ENCODE results near the gene MAP1LC3A.
"Not testable (repeated sequence)": the region's sequence is repeated elsewhere in the genome, so short reads cannot be mapped to it uniquely, and the experiment has no call there.

MAP1LC3A gene

DNA sequence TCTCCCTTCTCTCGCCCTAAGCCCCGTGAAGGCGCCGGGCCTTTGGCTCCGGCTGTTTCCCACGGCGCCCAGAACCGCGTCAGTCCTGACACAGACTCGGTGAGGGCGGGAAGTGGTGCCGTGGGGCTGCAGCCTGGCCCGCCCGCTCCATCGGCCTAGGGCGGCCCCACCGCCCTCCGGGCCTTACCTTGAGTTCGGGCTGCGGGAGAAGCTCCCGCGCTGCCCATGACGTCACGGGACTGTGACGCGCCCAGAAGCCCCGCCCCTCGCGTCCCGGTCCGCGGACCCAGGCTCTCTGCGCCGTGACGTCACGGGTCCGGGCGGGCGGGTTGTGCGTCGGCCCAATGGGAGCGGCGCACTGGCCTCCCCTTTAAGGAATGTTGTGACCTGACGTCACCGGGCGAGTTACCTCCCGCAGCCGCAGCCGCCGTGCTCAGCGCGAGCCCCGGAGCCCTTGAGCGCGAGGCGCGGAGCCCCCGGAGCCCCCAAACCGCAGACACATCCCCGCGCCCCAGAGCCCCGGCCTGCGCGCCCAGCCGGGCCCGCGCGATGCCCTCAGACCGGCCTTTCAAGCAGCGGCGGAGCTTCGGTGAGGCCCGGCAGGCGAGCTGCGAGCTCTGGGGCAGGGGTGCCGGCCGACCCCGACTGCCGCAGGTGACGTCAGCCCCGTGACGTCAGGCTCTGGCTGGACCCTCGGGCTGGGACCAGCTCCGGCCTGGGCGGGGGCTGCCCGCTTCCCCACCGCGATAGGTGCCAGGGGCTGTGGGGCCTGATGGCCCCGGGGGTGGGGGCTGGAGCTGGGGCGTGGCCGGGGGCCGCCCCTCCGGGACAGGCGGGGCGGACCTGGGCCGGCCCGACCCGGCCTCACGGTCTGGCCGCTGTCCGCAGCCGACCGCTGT is at the start of gene MAP1LC3A:
Gene MAP1LC3A (plus strand): TSS at position 399 of the 899 bp plus-strand sequence. CDS start 151 bp downstream, at position 550.
- Mint-ChIP-seq H3K36me3 (no peaks in the 10 kb centered on the region), H3K4me1 (ENCODE audit: low read depth) (peaks cover 12% of the 10 kb centered on the region), H3K27ac (peak within 1 kb of the TSS; percentile 76), H3K27me3 (no peaks in the 10 kb centered on the region), H3K4me3 (peak within 1 kb of the TSS; percentile 88), H3K9me3 (ENCODE audit: low read depth) (no peaks in the 10 kb centered on the region)

DNA sequence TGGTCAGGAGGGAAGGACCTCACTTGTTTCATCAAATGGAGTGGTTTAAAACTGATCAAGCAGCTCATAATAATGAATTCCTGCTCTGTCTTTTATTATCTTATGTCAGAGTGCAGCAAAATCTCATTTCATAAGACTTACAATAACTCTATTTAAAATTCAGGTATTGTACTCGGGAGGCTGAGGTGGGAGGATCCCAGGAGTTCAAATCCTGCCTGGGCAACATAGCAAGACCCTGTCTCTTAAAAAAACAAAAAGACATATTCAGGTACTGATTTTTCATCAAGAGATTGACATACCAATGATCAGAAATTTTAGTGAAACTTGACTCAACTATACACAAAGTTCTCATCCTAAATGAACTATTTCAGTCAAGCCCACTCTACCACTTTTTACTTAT is 47.9 kb upstream of the MAP1LC3A start:
- H3K36me3 Mint-ChIP-seq: no peaks in the 10 kb centered on the region
- no peaks in the 10 kb centered on the region for H3K27me3 Mint-ChIP-seq
- H3K27ac Mint-ChIP-seq: peak overlapping the region; percentile 28
- H3K4me1 Mint-ChIP-seq (ENCODE audit: low read depth): peaks cover 13% of the 10 kb centered on the region
- H3K4me3 Mint-ChIP-seq: no peak overlapping the region
- H3K9me3 Mint-ChIP-seq (ENCODE audit: low read depth): no peaks in the 10 kb centered on the region

DNA sequence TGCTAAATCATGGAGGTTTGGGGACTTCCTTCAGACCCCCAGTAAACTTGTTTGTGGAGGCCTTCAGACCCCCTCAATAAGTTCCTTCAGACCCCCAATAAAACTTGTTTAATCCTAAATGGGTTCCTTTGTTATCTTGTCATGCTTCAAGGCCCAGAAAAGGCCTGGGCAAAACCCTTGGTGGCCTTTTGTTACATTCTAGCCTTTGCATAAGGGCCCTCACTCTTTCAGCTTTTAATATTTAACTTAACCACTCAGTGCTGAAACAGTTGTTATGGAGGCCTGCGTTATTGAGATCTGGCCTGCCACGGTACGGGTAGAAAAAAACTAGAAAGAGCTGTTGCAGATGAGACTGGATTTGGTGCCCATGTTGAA is 46.6 kb upstream of the MAP1LC3A start:
- H3K4me3 Mint-ChIP-seq: no peak overlapping the region
- no peaks in the 10 kb centered on the region for H3K9me3 Mint-ChIP-seq (ENCODE audit: low read depth)
- peaks cover 14% of the 10 kb centered on the region for H3K4me1 Mint-ChIP-seq (ENCODE audit: low read depth)
- H3K36me3 Mint-ChIP-seq: no peaks in the 10 kb centered on the region
- peak overlapping the region; percentile 50 for H3K27ac Mint-ChIP-seq
- no peaks in the 10 kb centered on the region for H3K27me3 Mint-ChIP-seq

DNA sequence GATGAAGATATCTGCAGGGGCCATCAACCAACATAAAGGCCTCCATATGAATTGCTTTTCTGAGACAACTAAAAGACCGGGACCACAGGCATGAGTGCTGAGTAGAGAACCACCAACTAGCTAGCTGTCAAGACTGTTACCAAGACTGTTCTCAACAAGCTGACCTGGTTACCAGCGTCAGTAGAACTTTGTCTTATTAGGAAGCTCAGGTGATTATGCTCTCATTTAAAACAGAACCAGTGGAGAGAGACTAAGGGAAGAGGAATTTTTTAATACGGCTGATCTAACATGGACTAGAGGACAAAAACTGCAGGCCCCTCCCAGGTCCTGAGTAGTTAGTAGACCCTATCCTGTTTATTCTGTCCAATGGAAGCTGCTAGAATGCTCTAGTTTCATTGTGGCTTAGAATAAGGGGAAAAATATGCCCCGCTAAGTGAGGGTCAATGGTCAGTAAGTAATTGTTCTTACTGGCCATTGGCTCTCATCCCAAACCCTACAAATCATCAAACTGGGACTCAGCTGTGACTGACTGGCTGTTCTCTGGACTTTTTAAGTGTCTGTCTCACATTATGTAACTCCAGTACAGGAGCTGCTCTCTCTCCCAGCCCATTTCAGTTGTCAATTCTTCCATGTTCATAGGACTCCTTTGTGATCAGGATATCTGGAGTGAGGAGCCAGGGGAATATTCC is 46.1 kb upstream of the MAP1LC3A start:
- H3K27me3 Mint-ChIP-seq: no peaks in the 10 kb centered on the region

DNA sequence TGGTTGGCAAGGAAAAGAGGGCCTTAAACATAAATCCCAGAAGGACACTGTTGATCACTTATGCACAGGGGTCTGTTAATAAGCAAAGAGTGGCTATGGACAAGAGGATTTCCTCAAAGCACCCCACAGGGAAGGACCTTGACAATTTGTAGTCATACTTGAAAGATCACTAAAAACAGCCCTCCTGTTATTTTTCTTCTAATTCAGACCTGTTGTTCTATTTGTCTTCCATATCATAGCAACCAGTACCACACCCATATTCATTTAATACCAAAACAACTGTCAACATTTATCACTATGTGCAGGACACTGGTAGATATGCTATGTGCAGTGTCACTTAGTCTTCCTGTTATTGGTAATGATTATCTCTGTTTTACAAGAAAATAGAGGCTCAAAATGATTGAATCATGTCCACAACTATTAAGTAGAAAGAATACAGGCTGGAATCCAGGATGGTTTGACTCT is 45.5 kb upstream of the MAP1LC3A start:
- Mint-ChIP-seq H3K27me3 (no peaks in the 10 kb centered on the region), H3K4me3 (peak overlapping the region; percentile 12)

More for the DNA sequence above, 46.1 kb upstream of the MAP1LC3A start:
- no peaks in the 10 kb centered on the region for H3K36me3 Mint-ChIP-seq
- H3K4me3 Mint-ChIP-seq: no peak overlapping the region
- no peaks in the 10 kb centered on the region for H3K9me3 Mint-ChIP-seq (ENCODE audit: low read depth)
- peaks cover 14% of the 10 kb centered on the region for H3K4me1 Mint-ChIP-seq (ENCODE audit: low read depth)
- H3K27ac Mint-ChIP-seq: peak overlapping the region; percentile 50

DNA sequence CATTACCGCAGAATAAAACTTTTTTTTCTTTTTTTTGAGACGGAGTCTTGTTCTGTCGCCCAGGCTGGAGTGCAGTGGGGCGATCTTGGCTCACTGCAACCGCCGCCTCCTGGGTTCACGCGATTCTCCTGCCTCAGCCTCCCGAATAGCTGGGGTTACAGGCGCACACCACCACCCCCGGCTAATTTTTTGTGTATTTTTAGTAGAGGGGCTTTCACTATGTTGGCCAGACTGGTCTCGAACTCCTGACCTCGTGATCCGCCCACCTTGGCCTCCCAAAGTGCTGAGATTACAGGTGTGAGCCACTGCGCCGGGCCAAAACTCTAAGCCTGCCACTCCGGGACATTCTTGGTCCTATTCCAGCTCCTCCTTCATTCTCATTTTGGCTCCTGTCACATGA is 44.5 kb upstream of the MAP1LC3A start:
- H3K4me1 Mint-ChIP-seq (ENCODE audit: low read depth): peaks cover 27% of the 10 kb centered on the region
- not testable (repeated sequence) for H3K9me3 Mint-ChIP-seq (ENCODE audit: low read depth); H3K27me3 Mint-ChIP-seq; H3K36me3 Mint-ChIP-seq; H3K27ac Mint-ChIP-seq
- peak overlapping the region; percentile 98 for H3K4me3 Mint-ChIP-seq

More for the DNA sequence above, 45.5 kb upstream of the MAP1LC3A start:
- Mint-ChIP-seq H3K4me1 (ENCODE audit: low read depth) (peaks cover 17% of the 10 kb centered on the region), H3K9me3 (ENCODE audit: low read depth) (no peaks in the 10 kb centered on the region), H3K36me3 (no peaks in the 10 kb centered on the region), H3K27ac (no peak overlapping the region)

DNA sequence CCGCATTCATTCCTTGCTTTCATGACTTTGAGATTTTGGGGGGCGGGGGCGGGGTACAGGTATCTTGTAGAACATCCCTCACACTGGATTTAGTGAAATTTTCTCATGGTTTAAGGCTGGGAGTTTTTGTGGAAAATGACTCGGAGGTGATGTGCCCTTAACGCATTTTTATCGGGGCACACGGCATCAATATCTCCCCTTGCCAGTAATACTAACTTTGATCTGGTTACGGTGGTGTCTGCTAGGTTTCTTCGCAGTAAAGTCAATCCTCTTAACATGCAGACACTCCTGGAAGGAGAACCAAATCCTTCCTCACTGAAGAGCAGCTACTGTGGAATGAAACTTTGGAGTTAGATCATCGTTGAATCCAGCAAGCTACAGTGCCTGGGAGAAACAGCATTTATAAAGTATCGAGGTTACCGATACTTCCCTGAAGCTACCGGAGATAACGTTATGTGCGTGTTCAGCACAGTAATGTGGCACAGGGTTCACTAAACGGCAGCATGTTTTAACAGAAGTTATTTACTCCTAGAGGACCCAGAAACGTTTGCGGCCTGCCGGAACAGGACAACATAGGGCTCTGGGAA is 43.5 kb upstream of the MAP1LC3A start:
- no peaks in the 10 kb centered on the region for H3K27me3 Mint-ChIP-seq
- peaks cover 32% of the 10 kb centered on the region for H3K4me1 Mint-ChIP-seq (ENCODE audit: low read depth)
- peak overlapping the region; percentile 96 for H3K27ac Mint-ChIP-seq
- no peaks in the 10 kb centered on the region for H3K36me3 Mint-ChIP-seq
- H3K4me3 Mint-ChIP-seq: peak overlapping the region; percentile 98
- H3K9me3 Mint-ChIP-seq (ENCODE audit: low read depth): no peaks in the 10 kb centered on the region

DNA sequence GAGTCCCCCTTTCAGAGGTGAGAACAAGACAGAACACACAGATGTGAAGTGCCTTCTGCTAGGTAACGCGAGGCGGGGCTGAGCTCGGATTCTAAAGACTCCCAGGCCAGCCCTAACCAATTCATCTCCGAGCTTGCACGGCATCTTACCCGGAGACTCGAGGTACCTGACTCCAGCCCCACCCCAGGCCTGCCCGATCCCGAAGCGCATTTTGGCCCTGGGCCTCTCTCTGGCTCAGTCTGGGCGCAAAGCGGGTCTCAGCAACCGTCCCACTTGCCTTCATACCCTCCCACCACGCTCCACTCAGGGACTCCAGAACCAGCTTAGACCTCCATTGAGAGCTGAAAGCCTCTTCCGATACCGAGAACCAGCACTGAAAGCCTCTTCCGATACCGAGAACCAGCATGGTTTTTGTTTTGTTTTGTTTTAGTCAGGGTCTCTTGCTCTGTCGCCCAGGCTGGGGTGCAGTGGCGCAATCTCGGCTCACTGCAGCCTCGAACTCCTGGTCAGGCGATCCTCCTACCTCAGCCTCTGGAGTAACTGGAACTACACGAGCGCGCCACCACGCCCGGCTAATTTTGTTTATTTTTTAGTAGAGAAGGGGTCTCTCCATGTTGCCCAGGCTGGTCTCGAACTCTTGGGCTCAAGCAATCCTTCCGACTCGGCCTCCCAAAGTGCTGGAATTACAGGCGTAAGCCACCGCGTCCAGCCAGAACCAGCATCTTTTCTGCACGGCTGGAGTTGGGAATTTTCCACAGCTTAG is 42.9 kb upstream of the MAP1LC3A start:
- no peaks in the 10 kb centered on the region for H3K27me3 Mint-ChIP-seq
- peak overlapping the region; percentile 98 for H3K4me3 Mint-ChIP-seq
- peaks cover 35% of the 10 kb centered on the region for H3K4me1 Mint-ChIP-seq (ENCODE audit: low read depth)
- H3K36me3 Mint-ChIP-seq: no peaks in the 10 kb centered on the region
- H3K9me3 Mint-ChIP-seq (ENCODE audit: low read depth): no peaks in the 10 kb centered on the region
- peak overlapping the region; percentile 96 for H3K27ac Mint-ChIP-seq

DNA sequence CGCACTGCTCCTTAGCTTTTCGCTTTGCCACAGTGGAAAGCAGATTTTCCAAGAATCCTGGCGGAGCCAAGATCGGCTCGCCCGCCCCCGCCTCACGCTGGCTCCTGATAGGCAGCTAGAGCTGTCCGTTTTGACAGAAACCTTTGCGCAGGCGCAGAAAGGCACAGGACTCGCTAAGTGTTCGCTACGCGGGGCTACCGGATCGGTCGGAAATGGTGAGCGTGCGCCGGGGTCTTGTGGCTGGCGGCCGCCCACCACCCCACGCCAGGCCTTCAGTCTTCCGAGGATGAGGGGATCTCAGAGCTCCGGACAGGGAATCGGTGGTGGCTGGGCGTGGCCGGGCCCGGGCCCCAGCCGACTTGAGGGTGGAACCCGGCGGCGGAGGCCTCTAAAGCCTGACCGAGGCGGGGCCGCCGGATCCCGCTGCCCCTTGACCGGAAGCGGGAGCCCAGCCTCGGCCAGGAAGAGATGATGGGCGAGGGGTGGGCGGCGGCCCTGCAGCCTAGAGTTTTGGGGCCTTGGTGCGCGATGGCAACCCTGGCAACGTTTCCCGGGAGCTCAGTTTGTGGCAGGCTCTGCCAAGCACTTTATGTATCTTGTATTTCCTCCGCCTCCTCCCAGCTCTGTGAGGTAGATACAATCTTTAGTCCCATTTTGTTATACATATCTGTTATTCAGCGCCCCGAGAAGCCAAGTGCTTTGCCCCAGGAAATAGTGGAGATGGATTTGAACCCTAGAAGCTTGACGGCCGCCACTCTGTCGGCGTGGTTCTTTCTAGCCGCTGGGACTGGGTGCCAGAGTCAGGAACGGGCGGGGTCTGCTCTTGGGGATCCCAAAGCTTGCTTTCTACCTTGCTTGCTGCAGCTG is 42.0 kb upstream of the MAP1LC3A start, which contains the start of gene DYNLRB1:
Gene DYNLRB1 (plus strand): TSS at position 176 of the 867 bp plus-strand sequence. CDS start 37 bp downstream, at position 213.
- H3K27me3 Mint-ChIP-seq: no peaks in the 10 kb centered on the region
- peaks cover 39% of the 10 kb centered on the region for H3K4me1 Mint-ChIP-seq (ENCODE audit: low read depth)
- H3K27ac Mint-ChIP-seq: peak within 1 kb of the TSS; percentile 96
- no peaks in the 10 kb centered on the region for H3K36me3 Mint-ChIP-seq
- no peaks in the 10 kb centered on the region for H3K9me3 Mint-ChIP-seq (ENCODE audit: low read depth)
- H3K4me3 Mint-ChIP-seq: peak within 1 kb of the TSS; percentile 98

DNA sequence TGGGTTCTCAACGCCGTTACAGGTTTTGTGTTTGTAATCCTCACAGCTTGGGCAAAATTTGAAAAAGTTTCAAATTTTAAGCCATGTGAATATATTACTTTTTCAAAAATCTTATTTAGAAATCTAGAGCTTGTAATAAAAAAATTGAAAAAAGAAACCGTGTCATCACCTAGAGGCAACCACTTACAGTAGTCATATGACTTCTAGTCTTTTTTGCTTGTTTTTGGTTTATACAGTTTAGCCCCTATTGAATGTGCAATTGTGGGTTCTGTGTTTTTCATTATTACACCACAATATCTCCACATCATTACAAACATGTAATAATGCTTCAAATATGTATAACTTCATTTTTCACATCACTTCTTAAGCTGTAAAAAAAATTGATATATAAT is 41.4 kb upstream of the MAP1LC3A start:
- Mint-ChIP-seq H3K27ac (peak overlapping the region; percentile 96), H3K4me1 (ENCODE audit: low read depth) (peaks cover 46% of the 10 kb centered on the region), H3K9me3 (ENCODE audit: low read depth) (no peaks in the 10 kb centered on the region), H3K4me3 (peak overlapping the region; percentile 98), H3K36me3 (peaks cover 3% of the 10 kb centered on the region), H3K27me3 (no peaks in the 10 kb centered on the region)

DNA sequence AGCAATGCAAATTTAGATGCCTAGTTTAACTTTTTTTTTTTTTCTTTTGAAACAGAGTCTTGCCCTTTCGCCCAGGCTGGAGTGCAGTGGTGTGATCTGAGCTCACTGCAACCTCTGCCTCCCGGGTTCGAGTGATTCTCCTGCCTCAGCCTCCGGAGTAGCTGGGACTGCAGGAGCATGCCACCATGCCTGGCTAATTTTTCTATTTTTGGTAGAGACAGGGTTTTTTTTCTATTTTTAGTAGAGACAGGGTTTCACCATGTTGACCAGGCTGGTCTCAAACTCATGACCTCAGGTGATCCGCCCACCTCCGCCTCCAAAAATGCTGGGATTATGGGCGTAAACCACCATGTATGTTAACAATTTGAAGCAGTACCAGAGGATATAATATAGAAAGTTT is 39.7 kb upstream of the MAP1LC3A start:
- not testable (repeated sequence) for H3K27me3 Mint-ChIP-seq; H3K9me3 Mint-ChIP-seq (ENCODE audit: low read depth); H3K27ac Mint-ChIP-seq; H3K36me3 Mint-ChIP-seq
- H3K4me3 Mint-ChIP-seq: peak overlapping the region; percentile 72
- H3K4me1 Mint-ChIP-seq (ENCODE audit: low read depth): peaks cover 59% of the 10 kb centered on the region

DNA sequence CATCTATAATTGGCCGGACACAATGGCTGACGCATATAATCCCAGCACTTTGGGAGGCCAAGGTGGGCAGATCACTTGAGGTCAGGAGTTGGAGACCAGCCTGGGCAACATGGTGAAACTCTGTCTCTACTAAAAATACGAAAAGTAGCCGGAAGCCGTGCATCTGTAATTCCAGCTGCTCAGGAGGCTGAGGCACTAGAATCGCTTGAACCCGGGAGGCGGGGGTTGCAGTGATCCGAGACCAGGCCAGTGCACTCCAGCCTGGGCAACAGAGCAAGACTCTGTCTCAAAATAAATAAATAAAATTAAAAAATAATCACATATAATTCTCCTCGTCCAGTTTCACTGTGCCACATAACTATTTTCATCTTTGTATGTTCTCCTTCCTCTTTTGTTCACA is 38.7 kb upstream of the MAP1LC3A start:
- not testable (repeated sequence) for H3K27me3 Mint-ChIP-seq; H3K36me3 Mint-ChIP-seq; H3K9me3 Mint-ChIP-seq (ENCODE audit: low read depth); H3K4me3 Mint-ChIP-seq
- H3K27ac Mint-ChIP-seq: peak overlapping the region; percentile 11
- peaks cover 54% of the 10 kb centered on the region for H3K4me1 Mint-ChIP-seq (ENCODE audit: low read depth)

DNA sequence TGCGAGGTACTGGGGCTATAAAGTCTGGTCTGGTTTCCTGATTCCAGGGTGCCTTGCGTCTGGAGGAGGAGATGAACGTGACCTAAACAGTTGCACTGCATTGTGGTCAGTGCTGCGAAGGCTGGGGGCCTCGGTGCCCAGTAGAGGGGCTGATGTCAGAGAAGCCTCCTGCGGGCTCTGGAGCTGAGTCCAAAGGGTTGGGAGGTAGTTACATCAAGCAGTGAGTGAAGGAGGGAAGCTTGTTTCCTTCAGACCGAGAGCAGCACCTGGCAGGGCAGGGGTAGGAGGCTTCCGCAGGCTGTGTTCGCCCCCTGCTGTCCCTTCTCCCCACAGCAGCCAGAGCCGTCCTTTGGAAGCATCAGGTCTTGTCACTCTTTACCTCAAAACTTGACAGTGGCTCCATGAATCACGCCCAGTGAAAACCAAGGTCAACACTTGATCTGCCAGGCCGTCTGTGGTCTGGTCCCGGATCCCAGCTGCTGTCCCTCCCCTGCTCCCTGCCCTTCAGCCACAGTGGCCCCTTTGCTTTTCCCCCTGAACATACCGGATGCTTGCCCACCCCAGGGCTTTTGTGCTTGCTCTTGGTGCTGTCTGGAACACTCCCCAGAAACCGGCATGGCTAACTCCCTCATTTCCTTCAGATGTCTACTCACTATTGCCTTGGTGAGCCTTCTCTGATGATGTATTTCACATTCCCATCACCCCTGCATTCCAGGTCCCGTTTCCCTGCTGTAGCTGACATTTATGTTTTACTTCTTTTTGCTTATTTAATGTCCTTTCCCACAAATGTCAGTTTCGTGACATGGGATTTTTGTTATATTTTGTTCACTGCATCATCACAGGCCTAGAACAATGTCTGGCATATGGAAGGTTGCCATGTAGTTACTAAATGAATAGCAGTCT is 35.3 kb upstream of the MAP1LC3A start:
- H3K36me3 Mint-ChIP-seq: peaks cover 3% of the 10 kb centered on the region
- no peak overlapping the region for H3K27ac Mint-ChIP-seq
- H3K4me1 Mint-ChIP-seq (ENCODE audit: low read depth): peaks cover 45% of the 10 kb centered on the region
- no peaks in the 10 kb centered on the region for H3K27me3 Mint-ChIP-seq
- no peaks in the 10 kb centered on the region for H3K9me3 Mint-ChIP-seq (ENCODE audit: low read depth)
- H3K4me3 Mint-ChIP-seq: no peak overlapping the region
